WTC11 (cell line): ENCODE measurements around the gene SORL1. TPM values are rescaled to one million over a fixed set of nuclear protein-coding genes. Genes with fewer than 3 reads are reported as not detected.

ENCODE experiments used
- ATAC-seq: fragments of 200-7000 bp; cut with Tn5 transposase; 2 replicates; pipeline ENCODE4 v1.10.0; 2021; ENCODE audit warnings: mild to moderate bottlenecking, moderate library complexity
- CTCF ChIA-PET: fragments of 300-600 bp; sonication (Branson Sonifier 250); formaldehyde crosslinking; loops from one replicate; lab custom pipeline; 2021; ENCODE audit warnings: antibody characterized with exemption; lab: Charles Lee
- POLR2A ChIA-PET: fragments of 350-600 bp; sonication (Branson Sonifier 250); formaldehyde crosslinking; loops from one replicate; lab custom pipeline; 2021; ENCODE audit warnings: antibody characterized with exemption; lab: Charles Lee
- DNase-seq: peaks from one replicate; pipeline ENCODE4 v3.0.0; 2021; ENCODE audit warnings: low spot score
- H3K27ac Mint-ChIP-seq: 2 replicates; pipeline ENCODE4 v1.8.0; 2021; ENCODE audit warnings: mixed read lengths
- H3K27me3 Mint-ChIP-seq: 2 replicates; pipeline ENCODE4 v1.8.0; 2021; ENCODE audit warnings: low read depth, mild to moderate bottlenecking, moderate library complexity, mixed read lengths
- H3K36me3 Mint-ChIP-seq: 2 replicates; pipeline ENCODE4 v1.8.0; 2021; ENCODE audit warnings: mixed read lengths
- H3K4me1 Mint-ChIP-seq: 2 replicates; pipeline ENCODE4 v1.8.0; 2022; ENCODE audit warnings: mixed read lengths
- H3K4me3 Mint-ChIP-seq: 2 replicates; pipeline ENCODE4 v1.8.0; 2021; ENCODE audit warnings: mild to moderate bottlenecking, moderate library complexity, mixed read lengths
- H3K9me3 Mint-ChIP-seq: 2 replicates; pipeline ENCODE4 v1.8.0; 2021; ENCODE audit warnings: mixed read lengths
- EMX1 ChIP-seq: fragments of 250-450 bp; sonication (Bioruptor Pico); IDR thresholded peaks from 2 replicates; pipeline ENCODE4 v1.8.0; 2021; ENCODE audit warnings: mild to moderate bottlenecking
- FOXP1 ChIP-seq: sonication (generic); formaldehyde crosslinking; IDR thresholded peaks from 2 replicates; pipeline ENCODE4 v1.8.0; 2022; ENCODE audit warnings: missing genetic modification reagents, mild to moderate bottlenecking, moderate library complexity, borderline replicate concordance
- KAT7 ChIP-seq: sonication (generic); formaldehyde crosslinking; IDR thresholded peaks from 2 replicates; pipeline ENCODE4 v1.8.1; 2023; ENCODE audit warnings: missing genetic modification reagents, mild to moderate bottlenecking, borderline replicate concordance
- OVOL2 ChIP-seq: fragments of 250-450 bp; sonication (Bioruptor Pico); IDR thresholded peaks from 2 replicates; pipeline ENCODE4 v1.9.0; 2021; ENCODE audit warnings: mild to moderate bottlenecking, borderline replicate concordance
- RORB ChIP-seq: fragments of 250-450 bp; sonication (Bioruptor Pico); IDR thresholded peaks from 2 replicates; pipeline ENCODE4 v1.9.0; 2021; ENCODE audit warnings: mild to moderate bottlenecking
- TP53 ChIP-seq: sonication (generic); formaldehyde crosslinking; IDR thresholded peaks from 2 replicates; pipeline ENCODE4 v1.8.1; 2023; ENCODE audit warnings: mild to moderate bottlenecking, missing genetic modification reagents
- ZNF138 ChIP-seq: sonication (generic); formaldehyde crosslinking; conservative IDR thresholded peaks from 2 replicates; pipeline ENCODE4 v1.8.1; 2022; ENCODE audit warnings: mild to moderate bottlenecking, moderate library complexity, missing genetic modification reagents
- ZNF396 ChIP-seq: fragments of 250-450 bp; sonication (Bioruptor Pico); IDR thresholded peaks from 2 replicates; pipeline ENCODE4 v1.8.0; 2021; ENCODE audit warnings: mild to moderate bottlenecking, moderate library complexity, borderline replicate concordance
- ZNF671 ChIP-seq: fragments of 250-450 bp; sonication (Bioruptor Pico); IDR thresholded peaks from 2 replicates; pipeline ENCODE4 v1.8.0; 2021; ENCODE audit warnings: mild to moderate bottlenecking
- total RNA-seq: library from RNA; stranded (reverse); gene quantifications from 3 replicates; pipeline ENCODE4 v1.2.3, GENCODE V29; 2021
- TF ChIP-seq, protein P1 (sequence below): sonication (generic); formaldehyde crosslinking; IDR thresholded peaks from 2 replicates; pipeline ENCODE4 v1.8.1; 2023; ENCODE audit warnings: mild to moderate bottlenecking, missing genetic modification reagents, moderate library complexity
- TF ChIP-seq, protein P2 (sequence below): sonication (generic); formaldehyde crosslinking; IDR thresholded peaks from 2 replicates; pipeline ENCODE4 v1.8.1; 2023; ENCODE audit warnings: mild to moderate bottlenecking, moderate library complexity, missing genetic modification reagents
- TF ChIP-seq, protein P3 (sequence below): sonication (generic); formaldehyde crosslinking; IDR thresholded peaks from 2 replicates; pipeline ENCODE4 v1.8.0; 2023; ENCODE audit warnings: missing genetic modification reagents
- TF ChIP-seq, protein P4 (sequence below): sonication (generic); formaldehyde crosslinking; conservative IDR thresholded peaks from 2 replicates; pipeline ENCODE4 v1.8.1; 2022; ENCODE audit warnings: mild to moderate bottlenecking, missing genetic modification reagents
- TF ChIP-seq, protein P5 (sequence below): sonication (generic); formaldehyde crosslinking; IDR thresholded peaks from 2 replicates; pipeline ENCODE4 v1.8.0; 2022; ENCODE audit warnings: mild to moderate bottlenecking, missing genetic modification reagents
- TF ChIP-seq, protein P6 (sequence below): sonication (generic); formaldehyde crosslinking; IDR thresholded peaks from 2 replicates; pipeline ENCODE4 v1.8.1; 2023; ENCODE audit warnings: mild to moderate bottlenecking, missing genetic modification reagents
- TF ChIP-seq, protein P7 (sequence below): fragments of 250-450 bp; sonication (Bioruptor Pico); IDR thresholded peaks from 2 replicates; pipeline ENCODE4 v1.9.0; 2021; ENCODE audit warnings: mild to moderate bottlenecking, borderline replicate concordance
- TF ChIP-seq, protein P8 (sequence below): fragments of 250-450 bp; sonication (Bioruptor Pico); IDR thresholded peaks from 2 replicates; pipeline ENCODE4 v1.9.0; 2021; ENCODE audit warnings: mild to moderate bottlenecking

Gene SORL1
- total RNA-seq, 1 experiment from 2014 or later = 87.1 TPM

DNA sequence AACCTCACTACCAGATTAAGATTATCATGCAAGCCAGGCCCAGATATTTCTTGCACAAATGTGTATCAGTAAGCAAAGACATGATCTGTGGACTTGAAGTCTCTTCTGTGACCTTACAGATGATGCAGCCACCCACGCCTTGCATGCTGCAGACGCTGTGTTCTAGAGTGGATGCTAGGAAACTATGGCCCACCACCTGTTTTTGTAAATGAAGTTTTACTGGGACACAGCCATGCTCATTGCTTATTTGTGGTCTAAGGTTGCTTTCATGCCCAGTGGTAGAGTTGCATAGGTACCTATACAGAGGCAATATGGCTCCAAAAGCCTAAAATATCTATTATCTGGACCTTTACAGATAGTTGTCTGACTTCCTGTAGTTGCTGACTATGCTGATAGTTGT lies 48.2 kb downstream of the SORL1 start:
- Mint-ChIP-seq H3K9me3 (peaks cover 22% of the 10 kb centered on the region), H3K4me3 (no peak overlapping the region), H3K27me3 (no peaks in the 10 kb centered on the region), H3K27ac (no peak overlapping the region), H3K4me1 (peaks cover 13% of the 10 kb centered on the region), H3K36me3 (peaks cover 88% of the 10 kb centered on the region)
- DNase-seq (no peak), ATAC-seq (no peak)
- TF ChIP-seq, protein P1, sequence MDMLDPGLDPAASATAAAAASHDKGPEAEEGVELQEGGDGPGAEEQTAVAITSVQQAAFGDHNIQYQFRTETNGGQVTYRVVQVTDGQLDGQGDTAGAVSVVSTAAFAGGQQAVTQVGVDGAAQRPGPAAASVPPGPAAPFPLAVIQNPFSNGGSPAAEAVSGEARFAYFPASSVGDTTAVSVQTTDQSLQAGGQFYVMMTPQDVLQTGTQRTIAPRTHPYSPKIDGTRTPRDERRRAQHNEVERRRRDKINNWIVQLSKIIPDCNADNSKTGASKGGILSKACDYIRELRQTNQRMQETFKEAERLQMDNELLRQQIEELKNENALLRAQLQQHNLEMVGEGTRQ (CRISPR knock-in tag) = no peak
- TF ChIP-seq ZNF138 (CRISPR knock-in tag) (no peak), TP53 (CRISPR knock-in tag) (no peak), FOXP1 (CRISPR knock-in tag) (no peak), OVOL2 (no peak), ZNF396 (CRISPR knock-in tag) (no peak)
- TF ChIP-seq, protein P2, sequence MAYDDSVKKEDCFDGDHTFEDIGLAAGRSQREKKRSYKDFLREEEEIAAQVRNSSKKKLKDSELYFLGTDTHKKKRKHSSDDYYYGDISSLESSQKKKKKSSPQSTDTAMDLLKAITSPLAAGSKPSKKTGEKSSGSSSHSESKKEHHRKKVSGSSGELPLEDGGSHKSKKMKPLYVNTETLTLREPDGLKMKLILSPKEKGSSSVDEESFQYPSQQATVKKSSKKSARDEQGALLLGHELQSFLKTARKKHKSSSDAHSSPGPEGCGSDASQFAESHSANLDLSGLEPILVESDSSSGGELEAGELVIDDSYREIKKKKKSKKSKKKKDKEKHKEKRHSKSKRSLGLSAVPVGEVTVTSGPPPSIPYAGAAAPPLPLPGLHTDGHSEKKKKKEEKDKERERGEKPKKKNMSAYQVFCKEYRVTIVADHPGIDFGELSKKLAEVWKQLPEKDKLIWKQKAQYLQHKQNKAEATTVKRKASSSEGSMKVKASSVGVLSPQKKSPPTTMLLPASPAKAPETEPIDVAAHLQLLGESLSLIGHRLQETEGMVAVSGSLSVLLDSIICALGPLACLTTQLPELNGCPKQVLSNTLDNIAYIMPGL (CRISPR knock-in tag) = no peak
- TF ChIP-seq, protein P3, sequence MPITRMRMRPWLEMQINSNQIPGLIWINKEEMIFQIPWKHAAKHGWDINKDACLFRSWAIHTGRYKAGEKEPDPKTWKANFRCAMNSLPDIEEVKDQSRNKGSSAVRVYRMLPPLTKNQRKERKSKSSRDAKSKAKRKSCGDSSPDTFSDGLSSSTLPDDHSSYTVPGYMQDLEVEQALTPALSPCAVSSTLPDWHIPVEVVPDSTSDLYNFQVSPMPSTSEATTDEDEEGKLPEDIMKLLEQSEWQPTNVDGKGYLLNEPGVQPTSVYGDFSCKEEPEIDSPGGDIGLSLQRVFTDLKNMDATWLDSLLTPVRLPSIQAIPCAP (CRISPR knock-in tag) = no peak
- TF ChIP-seq, protein P4, sequence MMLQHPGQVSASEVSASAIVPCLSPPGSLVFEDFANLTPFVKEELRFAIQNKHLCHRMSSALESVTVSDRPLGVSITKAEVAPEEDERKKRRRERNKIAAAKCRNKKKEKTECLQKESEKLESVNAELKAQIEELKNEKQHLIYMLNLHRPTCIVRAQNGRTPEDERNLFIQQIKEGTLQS = no peak
- TF ChIP-seq, protein P5, sequence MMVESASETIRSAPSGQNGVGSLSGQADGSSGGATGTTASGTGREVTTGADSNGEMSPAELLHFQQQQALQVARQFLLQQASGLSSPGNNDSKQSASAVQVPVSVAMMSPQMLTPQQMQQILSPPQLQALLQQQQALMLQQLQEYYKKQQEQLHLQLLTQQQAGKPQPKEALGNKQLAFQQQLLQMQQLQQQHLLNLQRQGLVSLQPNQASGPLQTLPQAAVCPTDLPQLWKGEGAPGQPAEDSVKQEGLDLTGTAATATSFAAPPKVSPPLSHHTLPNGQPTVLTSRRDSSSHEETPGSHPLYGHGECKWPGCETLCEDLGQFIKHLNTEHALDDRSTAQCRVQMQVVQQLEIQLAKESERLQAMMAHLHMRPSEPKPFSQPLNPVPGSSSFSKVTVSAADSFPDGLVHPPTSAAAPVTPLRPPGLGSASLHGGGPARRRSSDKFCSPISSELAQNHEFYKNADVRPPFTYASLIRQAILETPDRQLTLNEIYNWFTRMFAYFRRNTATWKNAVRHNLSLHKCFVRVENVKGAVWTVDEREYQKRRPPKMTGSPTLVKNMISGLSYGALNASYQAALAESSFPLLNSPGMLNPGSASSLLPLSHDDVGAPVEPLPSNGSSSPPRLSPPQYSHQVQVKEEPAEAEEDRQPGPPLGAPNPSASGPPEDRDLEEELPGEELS = no peak
- POLR2A ChIA-PET = interaction anchor here (1.0 kb wide), 1 partner anchor 9 kb away, joined by 3 read pairs; no protein-coding TSS in a partner anchor
- CTCF ChIA-PET = no interaction called here

DNA sequence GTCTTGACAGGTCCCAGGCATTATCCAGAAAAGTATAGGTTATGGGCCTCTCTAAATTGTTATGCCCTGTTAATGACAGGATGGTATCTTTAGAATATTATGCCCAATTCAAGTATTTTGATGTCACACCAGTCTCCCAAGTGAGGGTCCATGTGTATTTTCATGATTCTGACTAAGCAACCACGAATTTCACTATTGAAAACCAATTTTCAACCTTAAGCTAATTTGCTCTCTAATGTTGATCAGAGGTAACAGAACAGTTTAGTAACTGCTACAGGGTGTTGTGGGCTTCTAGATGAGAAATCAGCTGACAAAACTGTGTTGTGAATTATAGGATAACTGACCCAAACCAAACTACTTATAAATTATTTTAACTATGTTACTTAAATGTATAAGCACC lies 48.6 kb downstream of the SORL1 start:
- Mint-ChIP-seq H3K9me3 (peaks cover 27% of the 10 kb centered on the region), H3K27ac (no peak overlapping the region), H3K4me3 (no peak overlapping the region), H3K27me3 (no peaks in the 10 kb centered on the region), H3K4me1 (peaks cover 10% of the 10 kb centered on the region), H3K36me3 (peaks cover 88% of the 10 kb centered on the region)
- ATAC-seq = no peak
- DNase-seq = no peak
- POLR2A ChIA-PET = no interaction called here
- CTCF ChIA-PET = no interaction called here
- TF ChIP-seq, protein P6, sequence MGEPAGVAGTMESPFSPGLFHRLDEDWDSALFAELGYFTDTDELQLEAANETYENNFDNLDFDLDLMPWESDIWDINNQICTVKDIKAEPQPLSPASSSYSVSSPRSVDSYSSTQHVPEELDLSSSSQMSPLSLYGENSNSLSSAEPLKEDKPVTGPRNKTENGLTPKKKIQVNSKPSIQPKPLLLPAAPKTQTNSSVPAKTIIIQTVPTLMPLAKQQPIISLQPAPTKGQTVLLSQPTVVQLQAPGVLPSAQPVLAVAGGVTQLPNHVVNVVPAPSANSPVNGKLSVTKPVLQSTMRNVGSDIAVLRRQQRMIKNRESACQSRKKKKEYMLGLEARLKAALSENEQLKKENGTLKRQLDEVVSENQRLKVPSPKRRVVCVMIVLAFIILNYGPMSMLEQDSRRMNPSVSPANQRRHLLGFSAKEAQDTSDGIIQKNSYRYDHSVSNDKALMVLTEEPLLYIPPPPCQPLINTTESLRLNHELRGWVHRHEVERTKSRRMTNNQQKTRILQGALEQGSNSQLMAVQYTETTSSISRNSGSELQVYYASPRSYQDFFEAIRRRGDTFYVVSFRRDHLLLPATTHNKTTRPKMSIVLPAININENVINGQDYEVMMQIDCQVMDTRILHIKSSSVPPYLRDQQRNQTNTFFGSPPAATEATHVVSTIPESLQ (CRISPR knock-in tag) = no peak
- no peak for TF ChIP-seq ZNF671 (CRISPR knock-in tag)
- TF ChIP-seq, protein P7, sequence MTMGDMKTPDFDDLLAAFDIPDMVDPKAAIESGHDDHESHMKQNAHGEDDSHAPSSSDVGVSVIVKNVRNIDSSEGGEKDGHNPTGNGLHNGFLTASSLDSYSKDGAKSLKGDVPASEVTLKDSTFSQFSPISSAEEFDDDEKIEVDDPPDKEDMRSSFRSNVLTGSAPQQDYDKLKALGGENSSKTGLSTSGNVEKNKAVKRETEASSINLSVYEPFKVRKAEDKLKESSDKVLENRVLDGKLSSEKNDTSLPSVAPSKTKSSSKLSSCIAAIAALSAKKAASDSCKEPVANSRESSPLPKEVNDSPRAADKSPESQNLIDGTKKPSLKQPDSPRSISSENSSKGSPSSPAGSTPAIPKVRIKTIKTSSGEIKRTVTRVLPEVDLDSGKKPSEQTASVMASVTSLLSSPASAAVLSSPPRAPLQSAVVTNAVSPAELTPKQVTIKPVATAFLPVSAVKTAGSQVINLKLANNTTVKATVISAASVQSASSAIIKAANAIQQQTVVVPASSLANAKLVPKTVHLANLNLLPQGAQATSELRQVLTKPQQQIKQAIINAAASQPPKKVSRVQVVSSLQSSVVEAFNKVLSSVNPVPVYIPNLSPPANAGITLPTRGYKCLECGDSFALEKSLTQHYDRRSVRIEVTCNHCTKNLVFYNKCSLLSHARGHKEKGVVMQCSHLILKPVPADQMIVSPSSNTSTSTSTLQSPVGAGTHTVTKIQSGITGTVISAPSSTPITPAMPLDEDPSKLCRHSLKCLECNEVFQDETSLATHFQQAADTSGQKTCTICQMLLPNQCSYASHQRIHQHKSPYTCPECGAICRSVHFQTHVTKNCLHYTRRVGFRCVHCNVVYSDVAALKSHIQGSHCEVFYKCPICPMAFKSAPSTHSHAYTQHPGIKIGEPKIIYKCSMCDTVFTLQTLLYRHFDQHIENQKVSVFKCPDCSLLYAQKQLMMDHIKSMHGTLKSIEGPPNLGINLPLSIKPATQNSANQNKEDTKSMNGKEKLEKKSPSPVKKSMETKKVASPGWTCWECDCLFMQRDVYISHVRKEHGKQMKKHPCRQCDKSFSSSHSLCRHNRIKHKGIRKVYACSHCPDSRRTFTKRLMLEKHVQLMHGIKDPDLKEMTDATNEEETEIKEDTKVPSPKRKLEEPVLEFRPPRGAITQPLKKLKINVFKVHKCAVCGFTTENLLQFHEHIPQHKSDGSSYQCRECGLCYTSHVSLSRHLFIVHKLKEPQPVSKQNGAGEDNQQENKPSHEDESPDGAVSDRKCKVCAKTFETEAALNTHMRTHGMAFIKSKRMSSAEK (CRISPR knock-in tag) = no peak
- no peak for TF ChIP-seq RORB (CRISPR knock-in tag)
- no peak for TF ChIP-seq EMX1 (CRISPR knock-in tag)
- TF ChIP-seq, protein P8, sequence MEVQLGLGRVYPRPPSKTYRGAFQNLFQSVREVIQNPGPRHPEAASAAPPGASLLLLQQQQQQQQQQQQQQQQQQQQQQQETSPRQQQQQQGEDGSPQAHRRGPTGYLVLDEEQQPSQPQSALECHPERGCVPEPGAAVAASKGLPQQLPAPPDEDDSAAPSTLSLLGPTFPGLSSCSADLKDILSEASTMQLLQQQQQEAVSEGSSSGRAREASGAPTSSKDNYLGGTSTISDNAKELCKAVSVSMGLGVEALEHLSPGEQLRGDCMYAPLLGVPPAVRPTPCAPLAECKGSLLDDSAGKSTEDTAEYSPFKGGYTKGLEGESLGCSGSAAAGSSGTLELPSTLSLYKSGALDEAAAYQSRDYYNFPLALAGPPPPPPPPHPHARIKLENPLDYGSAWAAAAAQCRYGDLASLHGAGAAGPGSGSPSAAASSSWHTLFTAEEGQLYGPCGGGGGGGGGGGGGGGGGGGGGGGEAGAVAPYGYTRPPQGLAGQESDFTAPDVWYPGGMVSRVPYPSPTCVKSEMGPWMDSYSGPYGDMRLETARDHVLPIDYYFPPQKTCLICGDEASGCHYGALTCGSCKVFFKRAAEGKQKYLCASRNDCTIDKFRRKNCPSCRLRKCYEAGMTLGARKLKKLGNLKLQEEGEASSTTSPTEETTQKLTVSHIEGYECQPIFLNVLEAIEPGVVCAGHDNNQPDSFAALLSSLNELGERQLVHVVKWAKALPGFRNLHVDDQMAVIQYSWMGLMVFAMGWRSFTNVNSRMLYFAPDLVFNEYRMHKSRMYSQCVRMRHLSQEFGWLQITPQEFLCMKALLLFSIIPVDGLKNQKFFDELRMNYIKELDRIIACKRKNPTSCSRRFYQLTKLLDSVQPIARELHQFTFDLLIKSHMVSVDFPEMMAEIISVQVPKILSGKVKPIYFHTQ = no peak
- no peak for TF ChIP-seq KAT7
